GM12874 (cell line): ENCODE data around the gene PCF11.

Source experiments
- CTCF ChIP-seq: IDR thresholded peaks from 2 replicates; pipeline ENCODE4 v1.5.1; 2011; ENCODE audit warnings: low read depth, mild to moderate bottlenecking, control low read depth, low read length, moderate library complexity; ENCODE audit not compliant: insufficient read depth

Gene PCF11

GRCh38 chr11:83132191-83132590 lies 24.7 kb upstream of the PCF11 start:
- TF ChIP-seq CTCF, result no peak

DNA sequence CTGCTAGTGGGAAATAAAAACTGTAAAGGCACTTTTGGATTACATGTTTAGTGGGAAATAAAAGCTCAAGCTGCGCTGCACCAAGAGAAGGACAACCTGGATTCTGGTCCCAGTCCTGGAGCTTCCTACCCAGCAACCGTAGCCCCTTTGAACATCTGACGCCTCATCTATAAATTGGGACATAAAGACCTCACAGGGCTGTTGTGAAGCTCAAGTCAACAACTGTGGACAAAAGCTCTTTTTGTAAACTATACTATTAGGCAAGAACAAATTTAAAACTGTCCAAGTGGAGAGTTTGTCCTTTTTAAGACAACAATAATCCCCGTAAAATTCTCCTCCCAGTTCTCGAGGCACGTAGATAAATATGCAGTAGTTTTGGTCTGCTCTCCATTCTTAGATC lies 17.6 kb upstream of the PCF11 start:
- TF ChIP-seq CTCF, result no peak

DNA sequence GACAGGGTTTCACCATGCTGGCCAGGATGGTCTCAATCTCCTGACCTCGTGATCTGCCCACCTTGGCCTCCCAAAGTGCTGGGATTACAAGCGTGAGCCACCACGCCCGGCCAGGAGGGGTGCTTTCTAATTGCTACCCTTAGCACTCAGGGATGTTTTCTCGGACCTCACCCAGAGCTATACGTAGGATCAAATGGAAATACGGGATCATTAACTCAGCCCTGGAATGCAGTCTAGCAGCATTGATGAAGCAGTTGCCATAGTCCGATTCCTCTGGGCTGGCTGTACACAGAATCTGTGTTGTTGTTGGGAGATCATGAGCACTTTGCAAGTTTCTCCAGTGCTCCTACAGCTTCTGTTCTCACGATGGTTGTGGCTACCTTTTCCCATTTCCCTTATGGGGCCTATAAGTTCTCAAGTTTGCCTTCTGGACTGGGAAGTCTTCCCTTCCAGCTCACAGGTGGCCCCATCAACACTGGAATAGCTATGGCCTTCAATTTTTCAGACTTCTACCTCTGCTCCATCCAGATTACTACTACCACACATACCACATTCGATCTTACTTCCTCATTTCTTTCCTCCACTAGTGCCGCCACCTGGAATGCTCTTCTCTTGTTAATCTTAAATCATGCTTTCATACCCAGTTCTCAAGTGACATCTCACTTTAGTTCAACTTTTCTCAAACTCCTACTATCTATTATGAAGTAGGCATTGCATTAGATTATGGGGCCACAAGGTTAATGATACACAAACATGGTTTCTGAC lies 16.1 kb upstream of the PCF11 start:
- no peak for TF ChIP-seq CTCF

DNA sequence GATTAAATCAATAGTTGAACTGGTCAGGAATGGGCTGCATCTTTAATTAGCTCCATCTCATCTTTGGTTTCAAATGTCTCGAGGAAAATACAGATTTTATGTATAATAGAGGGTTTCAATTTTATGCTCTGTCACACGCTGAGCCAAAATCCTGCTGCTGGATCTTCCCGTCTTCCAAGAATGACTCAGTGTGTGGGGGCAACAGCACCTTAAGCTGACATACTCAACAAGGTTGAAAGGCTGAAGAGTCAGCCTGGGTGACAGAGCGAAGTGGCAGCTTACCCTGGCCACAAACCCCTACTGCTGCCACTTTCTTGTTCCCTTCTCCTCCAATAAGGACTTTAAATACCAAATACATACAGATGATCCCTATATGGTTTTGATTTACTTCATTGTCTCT lies 9.0 kb upstream of the PCF11 start:
- no peak for TF ChIP-seq CTCF

- no peak for TF ChIP-seq CTCF
Observed at GRCh38 chr11:83150450-83150849, 6.5 kb upstream of the PCF11 start.

- no peak for TF ChIP-seq CTCF
Observed at GRCh38 chr11:83151274-83151977, 5.5 kb upstream of the PCF11 start.

DNA sequence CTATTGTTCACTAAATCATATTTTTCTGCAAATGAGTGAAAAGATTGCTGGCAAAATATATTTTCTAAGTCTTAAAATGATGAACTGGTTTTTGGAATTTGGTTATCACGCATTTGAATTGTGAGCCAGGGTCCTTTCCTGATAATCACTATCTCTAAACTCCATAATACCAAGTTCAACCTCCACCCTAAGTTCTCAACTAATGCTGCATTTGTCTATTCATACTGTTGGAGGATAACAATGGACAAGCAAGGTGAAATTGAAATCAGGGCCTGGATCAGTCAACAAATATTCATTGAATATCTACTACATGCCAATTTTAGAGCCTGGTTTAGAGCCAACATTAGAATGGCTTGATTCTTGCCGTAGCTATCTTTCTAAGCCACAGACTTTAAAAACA lies 4.7 kb upstream of the PCF11 start:
- TF ChIP-seq CTCF, result no peak
